HG02852 (cell line): ENCODE data around the gene OTOG.

Experiments used
- ATAC-seq: cut with Tn5 transposase; IDR thresholded peaks from one replicate; pipeline ENCODE4 v1.9.1; 2021; ENCODE audit warnings: mild to moderate bottlenecking, moderate library complexity; ENCODE audit not compliant: unreplicated experiment

The OTOG gene

GRCh38 chr11:17692931-17693330 lies 145.9 kb downstream of the OTOG start:
- ATAC-seq, result no peak

DNA sequence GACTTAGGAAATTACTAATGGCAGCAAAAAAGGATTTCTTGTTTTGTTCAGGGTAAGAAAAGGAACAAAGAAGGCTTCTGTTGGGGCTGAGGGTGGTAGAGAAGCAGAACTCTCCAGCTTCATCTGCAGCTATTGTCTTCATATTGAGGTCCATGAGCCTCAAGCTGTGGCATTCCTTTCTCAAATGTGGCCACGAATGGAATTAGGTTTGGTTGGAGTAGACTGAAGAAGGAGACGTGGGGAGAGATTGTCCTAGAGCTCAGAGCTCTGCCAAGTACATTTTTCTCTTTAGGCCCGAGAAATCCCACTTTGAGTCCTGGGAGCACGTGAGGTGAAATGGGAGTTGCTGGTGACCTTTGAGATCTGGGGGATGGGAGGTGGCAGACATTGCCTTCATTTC lies 146.5 kb downstream of the OTOG start:
- no peak for ATAC-seq

- no peak for ATAC-seq
Observed at GRCh38 chr11:17694494-17695110, 147.5 kb downstream of the OTOG start.

DNA sequence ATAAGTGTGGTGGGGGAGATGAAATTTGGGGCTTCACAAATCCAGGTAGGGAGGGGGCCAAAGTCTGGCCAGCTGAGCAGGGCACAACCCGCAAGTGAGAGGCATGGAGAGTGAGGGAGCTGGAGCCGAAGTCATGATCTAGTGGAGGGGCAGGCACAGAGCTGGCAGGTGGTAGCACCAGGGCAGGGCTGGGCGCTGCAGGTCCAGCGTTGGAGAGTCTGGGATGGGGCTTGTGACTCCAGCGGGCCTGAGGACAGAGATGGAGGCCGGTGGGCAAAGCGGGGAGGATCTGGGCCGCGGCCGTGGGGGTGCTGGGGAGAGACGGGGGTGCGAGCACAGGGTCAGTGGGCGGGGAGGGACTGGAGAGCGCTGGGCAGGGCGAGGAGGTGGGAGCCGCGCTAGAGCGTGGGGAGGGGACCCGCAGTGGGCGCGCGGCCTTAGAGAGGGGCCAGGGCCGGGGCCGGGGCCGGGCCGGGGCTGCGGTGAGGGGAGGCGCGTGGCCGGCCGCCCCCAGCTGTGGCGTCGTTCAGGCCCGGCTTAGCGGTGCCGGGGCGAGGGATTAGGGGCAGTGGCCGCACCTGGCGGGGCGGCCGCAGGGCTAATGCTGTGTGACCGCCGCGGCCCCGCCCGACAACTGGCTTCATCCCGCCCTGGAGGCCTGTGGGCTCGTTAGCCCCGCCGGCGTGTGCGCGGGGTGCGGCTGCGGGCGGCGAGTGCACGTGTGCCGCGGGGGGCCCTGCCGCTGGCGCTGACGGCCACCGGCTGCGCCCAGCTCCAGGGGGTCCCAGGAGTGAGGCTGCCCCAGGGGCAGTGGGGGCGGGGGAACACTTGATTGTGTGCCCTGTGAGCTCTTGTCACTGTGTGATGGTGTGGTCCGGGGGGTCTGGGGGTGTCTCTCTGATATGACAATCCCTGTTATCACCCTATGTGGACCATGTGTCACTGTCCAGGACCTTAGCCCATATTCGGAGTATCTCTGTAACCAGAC lies 148.7 kb downstream of the OTOG start:
- no peak for ATAC-seq

- ATAC-seq, result no peak
Observed at GRCh38 chr11:17696741-17697140, 149.7 kb downstream of the OTOG start.
